ENCODE results near the gene UNC119B. TPM values are rescaled to one million over a fixed set of nuclear protein-coding genes. Genes with fewer than 3 reads are reported as not detected.

The UNC119B gene
- total RNA-seq, 1 experiment from 2014 or later = 50.4 TPM

GRCh38 chr12:120680165-120680738 is 30.0 kb upstream of the UNC119B start:
- BruUV-seq (replicated peaks) = no TSS peak
- CTCF ChIA-PET = interaction anchor here (0.6 kb wide), 1 partner anchor 16 kb away, joined by 15 read pairs; no protein-coding TSS in a partner anchor
- TF ChIP-seq EZH2 (IDR thresholded peaks at IDR 0.05; ENCODE audit: borderline replicate concordance, low read depth, low read length, poor library complexity, severe bottlenecking) (no peak), CTCF (conservative IDR thresholded peaks at IDR 0.05; ENCODE audit: low read depth, low read length) (no peak)
- Histone ChIP-seq H3K4me3 (ENCODE audit: low read depth, low read length, poor library complexity, severe bottlenecking) (no peak overlapping the region), H3K36me3 (ENCODE audit: insufficient read depth, low read length, poor library complexity, severe bottlenecking) (no peaks in the 10 kb centered on the region), H3K27ac (ENCODE audit: low read depth, low read length, poor library complexity, severe bottlenecking) (no peak overlapping the region), H3K27me3 (replicated peaks; ENCODE audit: insufficient read depth, low read depth, low read length, poor library complexity) (no peaks in the 10 kb centered on the region), H3K4me1 (ENCODE audit: insufficient read depth, low read length, poor library complexity, severe bottlenecking) (peaks cover 7% of the 10 kb centered on the region), H3K9me3 (ENCODE audit: low read depth, low read length, poor library complexity, severe bottlenecking) (no peaks in the 10 kb centered on the region)
- no peak for DNase-seq (ENCODE audit: low spot score)
- intact Hi-C loops (cut with micrococcal nuclease; ENCODE audit: unreplicated experiment) = no loop called here
- POLR2A ChIA-PET (ENCODE audit: low non-redundant PET) = interaction anchor here (0.7 kb wide), 1 partner anchor 31 kb away, joined by 4 read pairs; no protein-coding TSS in a partner anchor

- ChIA-PET CTCF (no interaction called here), POLR2A (ENCODE audit: low non-redundant PET) (no interaction called here)
- Histone ChIP-seq H3K4me3 (ENCODE audit: low read depth, low read length, poor library complexity, severe bottlenecking) (no peak overlapping the region), H3K36me3 (ENCODE audit: insufficient read depth, low read length, poor library complexity, severe bottlenecking) (no peaks in the 10 kb centered on the region), H3K27ac (ENCODE audit: low read depth, low read length, poor library complexity, severe bottlenecking) (no peak overlapping the region), H3K9me3 (ENCODE audit: low read depth, low read length, poor library complexity, severe bottlenecking) (no peaks in the 10 kb centered on the region), H3K4me1 (ENCODE audit: insufficient read depth, low read length, poor library complexity, severe bottlenecking) (peaks cover 21% of the 10 kb centered on the region), H3K27me3 (replicated peaks; ENCODE audit: insufficient read depth, low read depth, low read length, poor library complexity) (no peaks in the 10 kb centered on the region)
- no peak for DNase-seq (ENCODE audit: low spot score)
- BruUV-seq (replicated peaks) = no TSS peak
- TF ChIP-seq EZH2 (IDR thresholded peaks at IDR 0.05; ENCODE audit: borderline replicate concordance, low read depth, low read length, poor library complexity, severe bottlenecking) = no peak
- no peak for TF ChIP-seq CTCF (conservative IDR thresholded peaks at IDR 0.05; ENCODE audit: low read depth, low read length)
- intact Hi-C loops (cut with micrococcal nuclease; ENCODE audit: unreplicated experiment) = no loop called here
These were observed 25.7 kb upstream of the UNC119B start for GRCh38 chr12:120684523-120684932.

GRCh38 chr12:120685522-120685921 is 24.7 kb upstream of the UNC119B start:
- no TSS peak for BruUV-seq (replicated peaks)

More at GRCh38 chr12:120685522-120685921, 24.7 kb upstream of the UNC119B start:
- ChIA-PET POLR2A (ENCODE audit: low non-redundant PET) (interaction anchor here (0.6 kb wide), 1 partner anchor 23 kb away, joined by 3 read pairs; no protein-coding TSS in a partner anchor), CTCF (no interaction called here)
- Histone ChIP-seq H3K9me3 (ENCODE audit: low read depth, low read length, poor library complexity, severe bottlenecking) (no peaks in the 10 kb centered on the region), H3K36me3 (ENCODE audit: insufficient read depth, low read length, poor library complexity, severe bottlenecking) (no peaks in the 10 kb centered on the region), H3K27ac (ENCODE audit: low read depth, low read length, poor library complexity, severe bottlenecking) (peak overlapping the region; percentile 98), H3K4me1 (ENCODE audit: insufficient read depth, low read length, poor library complexity, severe bottlenecking) (peaks cover 17% of the 10 kb centered on the region), H3K27me3 (replicated peaks; ENCODE audit: insufficient read depth, low read depth, low read length, poor library complexity) (no peaks in the 10 kb centered on the region), H3K4me3 (ENCODE audit: low read depth, low read length, poor library complexity, severe bottlenecking) (peak overlapping the region; percentile 93)
- TF ChIP-seq EZH2 (IDR thresholded peaks at IDR 0.05; ENCODE audit: borderline replicate concordance, low read depth, low read length, poor library complexity, severe bottlenecking) = no peak
- TF ChIP-seq CTCF (conservative IDR thresholded peaks at IDR 0.05; ENCODE audit: low read depth, low read length) = no peak
- no peak for DNase-seq (ENCODE audit: low spot score)
- intact Hi-C loops (cut with micrococcal nuclease; ENCODE audit: unreplicated experiment) = no loop called here

All from A673 (cell line).